HCT116 (cell line): ENCODE results near the gene MTSS2.

Experiments used
- CTCF ChIP-seq, 3 experiments: fragments of 200-600 bp in 1 of 3; sonication (generic) in 1 of 3; IDR thresholded peaks in 2 of 3; conservative IDR thresholded peaks in 1 of 3; 2 replicates each; pipeline ENCODE4 v1.5.1; 2012 to 2017; ENCODE audit warnings: low read depth in 2 of 3, low read length in 2 of 3, antibody characterized with exemption in 1 of 3, borderline replicate concordance in 1 of 3, control low read depth in 1 of 3, mild to moderate bottlenecking in 1 of 3, mixed read lengths in 1 of 3, mixed run types in 1 of 3, moderate library complexity in 1 of 3; ENCODE audit not compliant: insufficient read depth in 1 of 3
- EGR1 ChIP-seq: IDR thresholded peaks from 2 replicates; pipeline ENCODE4 v1.6.1; 2012; ENCODE audit warnings: low read depth
- EZH2 ChIP-seq: fragments of 200-600 bp; sonication (generic); IDR thresholded peaks from 2 replicates; pipeline ENCODE4 v1.6.1; 2017; ENCODE audit warnings: antibody characterized with exemption, mixed run types
- POLR2AphosphoS5 ChIP-seq: IDR thresholded peaks from 2 replicates; pipeline ENCODE4 v1.6.1; 2011; ENCODE audit warnings: mild to moderate bottlenecking, low read depth, low read length, moderate library complexity

DNA sequence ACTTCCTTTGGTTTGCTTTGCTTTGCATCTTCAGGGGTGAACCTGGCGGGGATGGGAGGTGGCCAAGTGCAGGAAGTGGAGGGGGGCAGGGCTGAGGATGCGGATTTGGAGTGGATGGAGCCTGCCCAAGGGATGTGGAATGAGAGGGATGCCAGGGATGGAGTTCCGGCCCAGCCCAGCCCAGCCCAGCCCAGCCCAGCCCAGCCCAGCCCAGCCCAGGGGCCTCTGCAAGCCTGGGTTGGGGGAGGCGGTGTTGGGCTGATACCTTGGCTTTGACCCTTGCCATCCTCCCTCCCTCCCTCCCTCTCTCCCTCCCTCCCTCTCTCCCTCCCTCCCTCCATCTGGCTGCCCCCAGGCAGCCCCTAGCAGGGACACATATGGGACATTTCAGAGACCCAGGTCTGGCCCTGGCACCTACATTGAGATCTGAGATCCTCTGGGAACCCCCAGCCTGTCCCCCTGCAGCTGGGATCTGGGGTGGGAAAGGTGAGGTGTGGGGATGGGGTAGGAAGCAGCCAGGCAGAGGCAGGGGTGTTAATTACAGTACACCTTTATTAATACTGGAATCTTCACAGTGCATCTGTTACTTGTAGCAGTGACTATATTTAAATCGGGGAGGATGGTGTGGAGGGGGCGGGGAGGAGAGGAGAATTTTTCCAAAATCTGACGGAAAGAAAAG, 25.0 kb downstream of the MTSS2 start:
- TF ChIP-seq POLR2AphosphoS5 (no peak), EZH2 (no peak), CTCF (IDR thresholded peaks at IDR 0.05 in 2 of 3, conservative IDR thresholded peaks at IDR 0.05 in 1 of 3; ENCODE audit: borderline replicate concordance in 1 of 3, insufficient read depth in 1 of 3, low read depth in 2 of 3, low read length in 2 of 3) (no peak), EGR1 (no peak)
